NT2/D1 (cell line): Measurements from ENCODE around the gene ADGRG3.

Experiments used
- YY1 ChIP-seq: IDR thresholded peaks from 2 replicates; pipeline ENCODE4 v1.6.1; 2011; ENCODE audit not compliant: insufficient read length, insufficient read depth
- ZNF274 ChIP-seq: IDR thresholded peaks from 2 replicates; pipeline ENCODE4 v1.6.1; 2011; ENCODE audit warnings: mild to moderate bottlenecking, low read depth, low read length

DNA sequence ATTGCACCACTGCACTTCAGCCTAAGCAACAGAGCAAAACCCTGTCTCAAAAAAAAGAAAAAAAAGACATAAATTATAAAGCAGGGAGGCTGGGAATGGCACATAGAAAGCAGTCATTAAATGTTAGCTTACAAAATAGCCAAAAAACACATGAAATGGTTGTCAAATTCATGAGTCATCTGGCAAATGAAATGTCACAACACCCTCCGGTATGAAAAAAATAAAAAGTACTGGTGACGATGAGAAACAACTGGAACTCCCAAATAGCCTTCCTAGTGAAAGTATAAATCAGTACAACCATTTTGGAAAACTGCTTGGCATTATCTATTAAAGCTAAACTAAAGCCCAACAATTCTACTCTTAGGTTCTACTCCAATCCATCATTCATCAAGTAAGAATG is 63.9 kb downstream of the ADGRG3 start:
- TF ChIP-seq ZNF274 (no peak), YY1 (no peak)
